ENCODE data around the gene ZBTB7C. TPM values are rescaled to one million over a fixed set of nuclear protein-coding genes. Genes with fewer than 3 reads are reported as not detected.

The ZBTB7C gene
- total RNA-seq, 1 donor from 2014 or later: not detected

- no peak for TF ChIP-seq CTCF (IDR thresholded peaks at IDR 0.05)
- Mint-ChIP-seq H3K4me1 (no peaks in the 10 kb centered on the region), H3K36me3 (ENCODE audit: low read depth) (no peaks in the 10 kb centered on the region), H3K9me3 (no peaks in the 10 kb centered on the region), H3K27me3 (peaks cover 40% of the 10 kb centered on the region), H3K4me3 (no peak overlapping the region), H3K27ac (no peak overlapping the region)
- ATAC-seq (ENCODE audit: low read depth): no peak
- POLR2A ChIA-PET: interaction anchor here (0.7 kb wide), 1 partner anchor 158 kb away, joined by 11 read pairs; no protein-coding TSS in a partner anchor
- intact Hi-C loops (cut with micrococcal nuclease): no loop called here
- DNase-seq: no peak
- CTCF ChIA-PET: no interaction called here
These were observed 253.3 kb downstream of the ZBTB7C start for GRCh38 chr18:48155856-48156255.

GRCh38 chr18:48154828-48155227 is 254.4 kb downstream of the ZBTB7C start:
- Mint-ChIP-seq H3K27me3 (peaks cover 31% of the 10 kb centered on the region), H3K9me3 (no peaks in the 10 kb centered on the region), H3K4me1 (no peaks in the 10 kb centered on the region), H3K4me3 (no peak overlapping the region), H3K36me3 (ENCODE audit: low read depth) (no peaks in the 10 kb centered on the region), H3K27ac (no peak overlapping the region)
- ATAC-seq (ENCODE audit: low read depth) (no peak), DNase-seq (no peak)
- intact Hi-C loops (cut with micrococcal nuclease): no loop called here
- TF ChIP-seq CTCF (IDR thresholded peaks at IDR 0.05): no peak
- ChIA-PET CTCF (no interaction called here), POLR2A (no interaction called here)

GRCh38 chr18:48153613-48154481 is 255.3 kb downstream of the ZBTB7C start:
- Mint-ChIP-seq H3K4me3 (no peak overlapping the region), H3K27me3 (peaks cover 28% of the 10 kb centered on the region), H3K9me3 (no peaks in the 10 kb centered on the region), H3K36me3 (ENCODE audit: low read depth) (no peaks in the 10 kb centered on the region), H3K4me1 (no peaks in the 10 kb centered on the region), H3K27ac (no peak overlapping the region)
- intact Hi-C loops (cut with micrococcal nuclease): no loop called here
- no peak for ATAC-seq (ENCODE audit: low read depth)
- TF ChIP-seq CTCF (IDR thresholded peaks at IDR 0.05): no peak
- ChIA-PET CTCF (no interaction called here), POLR2A (no interaction called here)
- DNase-seq: no peak

GRCh38 chr18:48152549-48152948 is 256.6 kb downstream of the ZBTB7C start:
- POLR2A ChIA-PET: no interaction called here
- CTCF ChIA-PET: no interaction called here
- intact Hi-C loops (cut with micrococcal nuclease): no loop called here
- TF ChIP-seq CTCF (IDR thresholded peaks at IDR 0.05): no peak
- Mint-ChIP-seq H3K27ac (no peak overlapping the region), H3K4me1 (no peaks in the 10 kb centered on the region), H3K4me3 (no peak overlapping the region), H3K27me3 (peaks cover 18% of the 10 kb centered on the region), H3K9me3 (no peaks in the 10 kb centered on the region), H3K36me3 (ENCODE audit: low read depth) (no peaks in the 10 kb centered on the region)
- no peak for DNase-seq
- ATAC-seq (ENCODE audit: low read depth): no peak

GRCh38 chr18:48151421-48152065 is 257.6 kb downstream of the ZBTB7C start:
- ATAC-seq (ENCODE audit: low read depth) (no peak), DNase-seq (no peak)
- Mint-ChIP-seq H3K27me3 (peaks cover 15% of the 10 kb centered on the region), H3K4me3 (no peak overlapping the region), H3K27ac (no peak overlapping the region), H3K9me3 (no peaks in the 10 kb centered on the region), H3K4me1 (no peaks in the 10 kb centered on the region), H3K36me3 (ENCODE audit: low read depth) (no peaks in the 10 kb centered on the region)
- TF ChIP-seq CTCF (IDR thresholded peaks at IDR 0.05): no peak
- intact Hi-C loops (cut with micrococcal nuclease): no loop called here
- ChIA-PET CTCF (no interaction called here), POLR2A (no interaction called here)

Measured in activated B cell treated with CpG ODN at 0.5 μM for 24 hours (primary cell).